ENCODE measurements around the gene TMEM183A.

DNA sequence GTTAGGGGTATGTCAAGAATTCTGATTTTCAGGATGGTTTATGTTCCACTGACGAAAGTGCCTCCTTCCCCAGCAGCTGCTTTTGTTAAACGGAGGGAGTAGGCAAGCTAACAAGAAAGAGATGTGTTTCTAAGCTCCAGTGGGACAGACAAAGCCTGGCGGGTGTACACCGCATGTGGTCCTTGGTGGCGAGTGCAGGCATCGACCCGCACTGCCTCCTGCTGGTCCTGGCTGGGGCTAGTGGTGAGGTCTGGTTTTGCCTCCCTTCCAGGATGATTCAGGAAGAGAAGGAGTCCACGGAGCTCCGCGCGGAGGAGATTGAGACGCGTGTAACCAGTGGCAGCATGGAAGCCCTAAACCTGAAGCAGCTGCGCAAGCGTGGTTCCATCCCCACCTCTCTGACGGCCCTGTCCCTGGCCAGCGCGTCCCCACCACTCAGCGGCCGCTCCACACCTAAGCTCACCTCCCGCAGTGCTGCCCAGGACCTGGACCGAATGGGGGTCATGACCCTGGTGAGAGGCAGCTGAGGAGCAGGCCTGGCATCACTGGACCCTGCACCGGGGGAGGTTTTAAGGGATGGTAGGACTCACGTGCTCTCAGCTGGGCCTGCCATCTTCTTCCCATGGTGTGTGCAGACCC lies 48.1 kb downstream of the TMEM183A start:
- no peak for TF ChIP-seq POLR2AphosphoS5 (IDR thresholded peaks at IDR 0.05; ENCODE audit: low read depth, low read length)
- no peak for TF ChIP-seq TAF1 (IDR thresholded peaks at IDR 0.05; ENCODE audit: borderline replicate concordance, insufficient read depth, low read length)
- no peak for TF ChIP-seq FOXP2 (optimal IDR thresholded peaks at IDR 0.05; ENCODE audit: borderline replicate concordance, extremely low read depth, extremely low read length, insufficient read depth)

All from PFSK-1 (cell line).